OCI-LY3 (cell line): Measurements from ENCODE around the gene VSIG1.

Source experiments
- EZH2phosphoT487 ChIP-seq: fragments of 200-600 bp; shearing (Covaris generic); IDR thresholded peaks from 2 replicates; pipeline ENCODE4 v1.6.1; 2018; ENCODE audit warnings: antibody characterized with exemption, mixed run types, low read depth
- TF ChIP-seq, protein P1 (sequence below): fragments of 200-600, 300-600 bp; sonication (generic); IDR thresholded peaks from 2 replicates; pipeline ENCODE4 v1.5.1; 2014; ENCODE audit warnings: antibody characterized with exemption, low read length, low read depth

DNA sequence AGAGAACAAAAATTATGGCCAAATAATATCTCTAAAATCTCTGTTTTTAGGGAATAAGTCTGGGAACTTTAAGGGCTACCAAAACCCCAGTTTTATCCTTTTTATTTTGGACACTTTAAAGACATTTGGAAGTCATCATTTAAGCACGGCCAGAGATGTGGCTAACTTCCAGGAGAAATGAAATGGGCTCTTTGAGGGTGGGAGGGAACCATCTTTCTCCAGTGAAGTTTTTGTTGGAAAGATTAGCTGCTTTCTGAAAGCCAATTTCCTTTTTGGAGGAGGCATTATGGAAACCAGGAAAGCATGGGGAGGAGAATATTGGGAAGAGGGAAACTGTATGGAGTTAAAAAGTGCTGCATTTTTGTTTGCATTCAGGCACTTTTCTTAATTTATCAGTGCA lies 4.8 kb downstream of the VSIG1 start:
- TF ChIP-seq, protein P1, sequence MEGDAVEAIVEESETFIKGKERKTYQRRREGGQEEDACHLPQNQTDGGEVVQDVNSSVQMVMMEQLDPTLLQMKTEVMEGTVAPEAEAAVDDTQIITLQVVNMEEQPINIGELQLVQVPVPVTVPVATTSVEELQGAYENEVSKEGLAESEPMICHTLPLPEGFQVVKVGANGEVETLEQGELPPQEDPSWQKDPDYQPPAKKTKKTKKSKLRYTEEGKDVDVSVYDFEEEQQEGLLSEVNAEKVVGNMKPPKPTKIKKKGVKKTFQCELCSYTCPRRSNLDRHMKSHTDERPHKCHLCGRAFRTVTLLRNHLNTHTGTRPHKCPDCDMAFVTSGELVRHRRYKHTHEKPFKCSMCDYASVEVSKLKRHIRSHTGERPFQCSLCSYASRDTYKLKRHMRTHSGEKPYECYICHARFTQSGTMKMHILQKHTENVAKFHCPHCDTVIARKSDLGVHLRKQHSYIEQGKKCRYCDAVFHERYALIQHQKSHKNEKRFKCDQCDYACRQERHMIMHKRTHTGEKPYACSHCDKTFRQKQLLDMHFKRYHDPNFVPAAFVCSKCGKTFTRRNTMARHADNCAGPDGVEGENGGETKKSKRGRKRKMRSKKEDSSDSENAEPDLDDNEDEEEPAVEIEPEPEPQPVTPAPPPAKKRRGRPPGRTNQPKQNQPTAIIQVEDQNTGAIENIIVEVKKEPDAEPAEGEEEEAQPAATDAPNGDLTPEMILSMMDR = no peak
- no peak for TF ChIP-seq EZH2phosphoT487
